Astrocyte of the spinal cord (primary cell): Measurements from ENCODE around the gene MAMSTR.

Source experiments
- DNase-seq: peaks from one replicate; pipeline ENCODE4 v3.0.0; 2011; ENCODE audit warnings: low read depth, low spot score
- H3K4me3 ChIP-seq: 2 replicates; pipeline ENCODE4 v1.5.1; 2011; ENCODE audit warnings: low read depth, mild to moderate bottlenecking, low read length, moderate library complexity
- CTCF ChIP-seq: IDR thresholded peaks from 2 replicates; pipeline ENCODE4 v1.5.1; 2012; ENCODE audit warnings: low read depth, mild to moderate bottlenecking, low read length, inconsistent platforms
- in situ Hi-C: cut with HindIII; loops from 2 replicates; pipeline ENCODE4 v1.10.0; 2017; ENCODE audit warnings: low sequenced_read_pairs

MAMSTR gene

GRCh38 chr19:48670699-48671445 lies 48.7 kb downstream of the MAMSTR start:
- DNase-seq, result no peak
- H3K4me3 ChIP-seq, result no peak overlapping the region
- in situ Hi-C loops, result no loop called here
- no peak for TF ChIP-seq CTCF

GRCh38 chr19:48669903-48670668 lies 49.4 kb downstream of the MAMSTR start:
- in situ Hi-C loops, result no loop called here
- no peak for DNase-seq
- no peak for TF ChIP-seq CTCF
- no peak overlapping the region for H3K4me3 ChIP-seq

- DNase-seq, result no peak
- in situ Hi-C loops, result no loop called here
- TF ChIP-seq CTCF, result no peak
- H3K4me3 ChIP-seq, result no peak overlapping the region
These were observed 50.8 kb downstream of the MAMSTR start for GRCh38 chr19:48668761-48669160.

GRCh38 chr19:48668332-48668731 lies 51.2 kb downstream of the MAMSTR start:
- DNase-seq, result no peak
- in situ Hi-C loops, result no loop called here
- TF ChIP-seq CTCF, result no peak
- H3K4me3 ChIP-seq, result no peak overlapping the region

DNA sequence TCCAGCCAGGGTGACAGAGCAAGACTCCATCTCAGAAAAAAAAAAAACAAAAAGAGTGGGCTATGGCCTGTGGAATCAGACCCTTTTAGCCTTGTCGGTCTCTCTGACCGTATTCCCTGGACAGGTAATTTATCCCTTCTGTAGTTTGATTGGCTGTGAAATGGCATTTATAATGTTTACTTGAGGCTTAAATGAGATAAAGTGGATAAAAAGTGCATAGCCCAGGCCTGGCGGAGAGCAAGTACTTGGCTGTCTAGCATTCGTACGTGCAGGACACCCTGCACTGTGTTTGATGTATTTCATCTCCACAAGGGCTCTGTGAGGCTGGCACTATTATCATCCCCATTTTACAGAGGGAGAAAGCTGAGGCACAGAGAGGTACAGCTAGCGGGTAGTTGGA lies 53.7 kb downstream of the MAMSTR start:
- no peak for DNase-seq
- no peak for TF ChIP-seq CTCF
- in situ Hi-C loops, result no loop called here
- H3K4me3 ChIP-seq, result no peak overlapping the region

- in situ Hi-C loops, result no loop called here
- H3K4me3 ChIP-seq, result no peak overlapping the region
- no peak for DNase-seq
- no peak for TF ChIP-seq CTCF
These were observed 55.0 kb downstream of the MAMSTR start for GRCh38 chr19:48664476-48664875.
